DMS 273 (cell line): Measurements from ENCODE around the gene NAGPA.

ENCODE experiments used
- DNase-seq: peaks from one replicate; lab custom pipeline; 2025; ENCODE audit not compliant: unreplicated experiment; lab: John Stamatoyannopoulos, UW

Gene NAGPA

GRCh38 chr16:4976611-4977145, 57.1 kb downstream of the NAGPA start:
- no peak for DNase-seq

- no peak for DNase-seq
Measured at GRCh38 chr16:4976079-4976478, 57.7 kb downstream of the NAGPA start.
